ENCODE data around the gene TAS2R40. TPM values are rescaled to one million over a fixed set of nuclear protein-coding genes. Genes with fewer than 3 reads are reported as not detected.
"Not testable (repeated sequence)": the region's sequence is repeated elsewhere in the genome, so short reads cannot be mapped to it uniquely, and the experiment has no call there.

The TAS2R40 gene
- total RNA-seq, 1 experiment from 2014 or later, result not detected

DNA sequence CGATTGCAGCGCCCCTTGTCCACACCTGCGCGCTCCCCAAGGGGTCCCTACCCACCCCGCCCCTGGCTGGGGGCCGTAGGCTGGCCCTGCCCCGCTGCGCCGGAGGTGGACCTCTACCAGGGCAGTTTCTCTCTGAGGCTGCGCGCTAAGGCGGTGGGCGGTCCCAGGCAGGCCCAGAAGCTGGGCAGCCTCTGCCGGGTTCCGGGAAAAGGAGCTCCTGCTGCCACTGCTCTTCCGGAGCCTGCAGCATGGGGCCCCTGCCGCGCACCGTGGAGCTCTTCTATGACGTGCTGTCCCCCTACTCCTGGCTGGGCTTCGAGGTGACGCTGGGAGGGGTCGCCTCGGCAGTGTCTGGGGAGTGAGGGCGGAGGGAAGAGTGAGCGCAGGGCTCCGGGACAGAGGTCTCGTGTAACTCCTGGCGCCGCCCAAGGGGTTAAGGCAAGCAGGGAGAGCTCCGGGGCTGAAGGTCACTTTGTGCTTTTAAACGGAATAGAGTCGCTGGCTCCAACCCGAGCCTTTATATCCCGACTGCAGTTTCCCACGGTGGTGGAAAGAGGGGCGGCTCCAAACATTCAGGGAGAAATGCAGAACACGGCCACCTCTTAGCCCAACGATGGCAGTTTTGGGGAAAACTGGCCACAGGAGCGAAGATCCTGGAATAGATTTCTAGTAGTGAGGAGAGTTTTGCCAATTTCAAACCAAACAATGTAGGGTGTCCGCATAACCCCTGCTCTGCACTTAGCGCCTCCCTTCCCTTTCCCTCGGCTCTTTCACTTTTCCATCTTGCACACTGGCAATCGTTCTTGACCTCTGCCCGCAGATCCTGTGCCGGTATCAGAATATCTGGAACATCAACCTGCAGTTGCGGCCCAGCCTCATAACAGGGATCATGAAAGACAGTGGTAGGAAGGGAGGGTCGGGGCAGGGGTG lies 41.7 kb downstream of the TAS2R40 start, which contains the start of gene GSTK1 (continued):
- no peak for TF ChIP-seq ZNF274 (IDR thresholded peaks at IDR 0.05; ENCODE audit: low read depth, low read length)
- TF ChIP-seq, protein P1, sequence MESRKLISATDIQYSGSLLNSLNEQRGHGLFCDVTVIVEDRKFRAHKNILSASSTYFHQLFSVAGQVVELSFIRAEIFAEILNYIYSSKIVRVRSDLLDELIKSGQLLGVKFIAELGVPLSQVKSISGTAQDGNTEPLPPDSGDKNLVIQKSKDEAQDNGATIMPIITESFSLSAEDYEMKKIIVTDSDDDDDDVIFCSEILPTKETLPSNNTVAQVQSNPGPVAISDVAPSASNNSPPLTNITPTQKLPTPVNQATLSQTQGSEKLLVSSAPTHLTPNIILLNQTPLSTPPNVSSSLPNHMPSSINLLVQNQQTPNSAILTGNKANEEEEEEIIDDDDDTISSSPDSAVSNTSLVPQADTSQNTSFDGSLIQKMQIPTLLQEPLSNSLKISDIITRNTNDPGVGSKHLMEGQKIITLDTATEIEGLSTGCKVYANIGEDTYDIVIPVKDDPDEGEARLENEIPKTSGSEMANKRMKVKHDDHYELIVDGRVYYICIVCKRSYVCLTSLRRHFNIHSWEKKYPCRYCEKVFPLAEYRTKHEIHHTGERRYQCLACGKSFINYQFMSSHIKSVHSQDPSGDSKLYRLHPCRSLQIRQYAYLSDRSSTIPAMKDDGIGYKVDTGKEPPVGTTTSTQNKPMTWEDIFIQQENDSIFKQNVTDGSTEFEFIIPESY (IDR thresholded peaks at IDR 0.05; ENCODE audit: extremely low read depth, insufficient replicate concordance, low read length), result no peak

DNA sequence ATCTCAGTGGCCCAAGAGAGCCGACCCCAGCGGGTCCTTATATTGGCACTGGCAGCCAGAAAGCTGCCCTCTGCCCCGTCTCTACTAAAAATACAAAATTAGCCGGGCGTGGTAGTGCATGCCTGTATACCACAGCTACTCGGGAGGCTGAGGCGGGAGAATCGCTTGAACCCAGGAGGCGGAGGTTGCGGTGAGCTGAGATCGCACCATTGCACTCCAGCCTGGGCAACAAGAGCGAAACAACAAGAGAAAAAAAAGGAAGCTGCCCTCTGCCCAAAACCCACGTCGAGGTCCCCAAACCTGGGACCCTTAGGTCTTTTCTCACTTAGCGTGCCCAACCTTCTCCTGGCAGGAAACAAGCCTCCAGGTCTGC lies 42.3 kb downstream of the TAS2R40 start:
- Histone ChIP-seq H3K36me3 (ENCODE audit: control insufficient read depth in 1 of 2, insufficient read depth in 2 of 2, low read length in 2 of 2) (peaks cover 4 to 10% of the 10 kb centered on the region in 2 experiments; a peak in 3 of 4 replicates), H3K79me2 (ENCODE audit: insufficient read depth, low read length) (peaks cover 11% of the 10 kb centered on the region; the same call in 1 of the 2 replicates), H3K9ac (ENCODE audit: low read length) (peak overlapping the region; percentile 82), H3K4me2 (ENCODE audit: low read length) (peak overlapping the region; percentile 84), H3K4me1 (ENCODE audit: control insufficient read depth in 1 of 2, insufficient read depth in 2 of 2, low read length in 2 of 2) (peaks cover 9 to 26% of the 10 kb centered on the region in 2 experiments; a peak in 3 of 4 replicates), H3K4me3 (replicated peaks in 1 of 2; ENCODE audit: low read depth in 1 of 2, low read length in 2 of 2) (peak overlapping the region; percentile 89 to 91)
- ChIA-PET POLR2A (interaction anchor here (1.2 kb wide), 2 partner anchors 9 to 10 kb away, joined by 4 to 5 read pairs; no protein-coding TSS in a partner anchor), RAD21 (ENCODE audit: low non-redundant PET in 1 of 2, low total read pairs in 2 of 2, uncharacterized antibody in 2 of 2, unreplicated experiment in 2 of 2) (interaction anchor here in 1 of 2 experiments (0.7 kb wide), 1 partner anchor 24 kb away, joined by 3 read pairs; no protein-coding TSS in a partner anchor)
- DNase-seq (ENCODE audit: low read depth, low spot score); H3K9me3 ChIP-seq (ENCODE audit: control insufficient read depth in 1 of 2, insufficient read depth in 1 of 2, low read depth in 1 of 2, low read length in 2 of 2); CTCF ChIA-PET; H3K27ac ChIP-seq (ENCODE audit: low read depth, low read length); H4K20me1 ChIP-seq (ENCODE audit: insufficient read depth); H3K9me2 ChIP-seq (ENCODE audit: insufficient read depth); H2AFZ ChIP-seq (ENCODE audit: low read depth, low read length, poor library complexity, severe bottlenecking); BruUV-seq (replicated peaks); H3K27me3 ChIP-seq (ENCODE audit: insufficient read depth, low read length); ATAC-seq: not testable (repeated sequence)
- intact Hi-C loops (cut with micrococcal nuclease), result loop anchor here (2.0 kb wide), 1 partner anchor 21 kb away; the partner anchor contains the start of gene TMEM139

All from HCT116 (cell line).